ENCODE data around the gene GPR27.

- TF ChIP-seq POLR2A (IDR thresholded peaks at IDR 0.05; ENCODE audit: low read depth, low read length) = no peak
- no peak for TF ChIP-seq TAF1 (IDR thresholded peaks at IDR 0.05; ENCODE audit: borderline replicate concordance, low read depth, low read length)
- TF ChIP-seq POLR2AphosphoS5 (IDR thresholded peaks at IDR 0.05; ENCODE audit: low read depth, low read length) = no peak
These were observed 35.6 kb upstream of the GPR27 start for GRCh38 chr3:71718072-71718471.
